NCI-H1048 (cell line): ENCODE results near the gene MRPL12.

Experiments
- DNase-seq: peaks from one replicate; lab custom pipeline; 2025; lab: John Stamatoyannopoulos, UW

The MRPL12 gene

GRCh38 chr17:81740395-81740961, 37.3 kb downstream of the MRPL12 start:
- DNase-seq = no peak

GRCh38 chr17:81741049-81741593, 38.0 kb downstream of the MRPL12 start:
- no peak for DNase-seq

- DNase-seq = no peak
Observed at GRCh38 chr17:81741594-81742452, 38.7 kb downstream of the MRPL12 start.
